ENCODE measurements around the gene CARD9. TPM values are rescaled to one million over a fixed set of nuclear protein-coding genes. Genes with fewer than 3 reads are reported as not detected.
"Not testable (repeated sequence)": the region's sequence is repeated elsewhere in the genome, so short reads cannot be mapped to it uniquely, and the experiment has no call there.

CARD9 gene
- polyA plus RNA-seq, 3 donors from 2014 or later = 0.28 to 0.56 TPM; not detected in 1

GRCh38 chr9:136407911-136408310, 34.4 kb upstream of the CARD9 start:
- Mint-ChIP-seq H3K27me3 (ENCODE audit: low read depth in 3 of 3) (peaks cover 3 to 14% (median 9%) of the 10 kb centered on the region in 3 donors), H3K4me3 (peak overlapping the region in 3 of 5 donors; percentile 7 to 48 (median 44)), H3K27ac (peak overlapping the region in 1 of 6 donors; percentile 22), H3K9me3 (no peaks in the 10 kb centered on the region), H3K4me1 (peaks cover 48 to 51% of the 10 kb centered on the region in 2 donors), H3K36me3 (peaks cover 0 to 11% (median 3%) of the 10 kb centered on the region in 3 donors)
- DNase-seq = no peak

- H3K4me1 Mint-ChIP-seq = peaks cover 45 to 48% of the 10 kb centered on the region in 2 donors
- H3K36me3 Mint-ChIP-seq, H3K27ac Mint-ChIP-seq: not testable (repeated sequence)
Observed at GRCh38 chr9:136407061-136407460, 33.6 kb upstream of the CARD9 start.

GRCh38 chr9:136405904-136406303, 32.4 kb upstream of the CARD9 start:
- H3K27ac Mint-ChIP-seq = peak overlapping the region in 1 of 6 donors; percentile 50
- H3K4me1 Mint-ChIP-seq = peaks cover 34 to 41% of the 10 kb centered on the region in 2 donors

More at GRCh38 chr9:136407061-136407460, 33.6 kb upstream of the CARD9 start:
- peaks cover 3 to 16% (median 9%) of the 10 kb centered on the region in 3 donors for H3K27me3 Mint-ChIP-seq (ENCODE audit: low read depth in 3 of 3)
- not testable (repeated sequence) for H3K9me3 Mint-ChIP-seq, DNase-seq
- H3K4me3 Mint-ChIP-seq = peak overlapping the region in 1 of 5 donors; percentile 36

GRCh38 chr9:136405481-136405880, 32.0 kb upstream of the CARD9 start:
- Mint-ChIP-seq H3K4me1 (peaks cover 33 to 37% of the 10 kb centered on the region in 2 donors), H3K27me3 (ENCODE audit: low read depth in 3 of 3) (peaks cover 1 to 12% (median 6%) of the 10 kb centered on the region in 3 donors), H3K36me3 (peaks cover 0 to 9% (median 3%) of the 10 kb centered on the region in 3 donors), H3K27ac (peak overlapping the region in 2 of 6 donors; percentile 50 to 75), H3K9me3 (no peaks in the 10 kb centered on the region), H3K4me3 (no peak overlapping the region)
- no peak for DNase-seq

More at GRCh38 chr9:136405904-136406303, 32.4 kb upstream of the CARD9 start:
- H3K4me3 Mint-ChIP-seq, H3K36me3 Mint-ChIP-seq, DNase-seq, H3K9me3 Mint-ChIP-seq: not testable (repeated sequence)
- H3K27me3 Mint-ChIP-seq (ENCODE audit: low read depth in 3 of 3) = peaks cover 3 to 16% (median 7%) of the 10 kb centered on the region in 3 donors

- Mint-ChIP-seq H3K9me3 (no peaks in the 10 kb centered on the region), H3K36me3 (peaks cover 0 to 9% (median 3%) of the 10 kb centered on the region in 3 donors), H3K4me3 (peak overlapping the region in 4 of 5 donors; percentile 3 to 51 (median 11)), H3K27ac (peak overlapping the region in 5 of 6 donors; percentile 45 to 90 (median 74)), H3K27me3 (ENCODE audit: low read depth in 3 of 3) (peaks cover 0 to 8% (median 3%) of the 10 kb centered on the region in 3 donors), H3K4me1 (peaks cover 30 to 34% of the 10 kb centered on the region in 2 donors)
- no peak for DNase-seq
Observed at GRCh38 chr9:136404801-136405136, 31.3 kb upstream of the CARD9 start.

DNA sequence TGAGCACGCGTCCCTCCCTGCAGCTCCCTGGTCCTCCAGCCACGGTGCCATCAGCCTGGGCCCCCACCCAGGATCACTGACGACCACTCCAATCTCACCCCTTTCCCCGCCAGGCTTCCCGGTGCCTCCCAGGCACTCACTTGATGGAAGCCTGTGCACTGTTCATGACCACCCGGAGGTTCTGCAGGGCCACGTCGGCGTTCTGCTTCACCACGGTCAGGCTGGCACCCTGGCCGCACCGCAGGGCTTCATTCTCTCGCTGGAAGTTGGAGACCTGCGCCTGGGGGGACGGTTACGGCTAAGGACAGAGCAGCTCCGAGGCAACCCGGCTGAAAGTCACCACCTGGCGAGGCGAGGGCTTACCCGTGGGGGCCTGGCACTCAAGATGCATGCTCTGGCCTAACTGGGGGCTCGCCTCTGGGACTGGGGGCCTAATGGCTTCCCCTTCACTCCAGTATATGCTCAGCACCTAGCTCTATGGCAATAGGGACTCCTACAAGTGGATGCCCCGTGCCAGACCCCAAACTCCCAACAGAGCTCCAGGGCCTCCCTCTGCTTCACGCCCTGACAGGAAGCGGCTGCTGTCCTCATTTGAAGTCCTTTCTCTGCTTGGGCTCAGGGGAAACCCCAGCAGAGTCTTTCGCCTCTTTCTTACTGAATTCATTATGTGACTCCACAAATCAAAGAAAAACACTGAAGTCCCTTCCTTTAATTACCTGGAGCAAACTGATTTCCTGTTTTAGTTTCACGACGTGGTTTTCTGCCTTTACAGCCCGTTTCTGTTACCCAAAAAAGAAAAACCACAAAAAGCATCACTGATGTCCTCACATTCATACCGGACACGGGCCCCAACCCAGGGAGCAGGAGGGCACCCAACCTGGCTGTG, 30.7 kb upstream of the CARD9 start:
- peak overlapping the region; percentile 45 to 90 (median 74) for H3K27ac Mint-ChIP-seq
- DNase-seq = peak in 1 of 3 donors; percentile 21
- no peaks in the 10 kb centered on the region for H3K9me3 Mint-ChIP-seq
- H3K4me3 Mint-ChIP-seq = peak overlapping the region in 3 of 5 donors; percentile 6 to 40 (median 33)
- peaks cover 27 to 31% of the 10 kb centered on the region in 2 donors for H3K4me1 Mint-ChIP-seq
- peaks cover 0 to 9% (median 3%) of the 10 kb centered on the region in 3 donors for H3K36me3 Mint-ChIP-seq
- H3K27me3 Mint-ChIP-seq (ENCODE audit: low read depth in 3 of 3) = peaks cover 0 to 4% (median 2%) of the 10 kb centered on the region in 3 donors

GRCh38 chr9:136403538-136403914, 30.1 kb upstream of the CARD9 start:
- Mint-ChIP-seq H3K4me1 (peaks cover 27 to 33% of the 10 kb centered on the region in 2 donors), H3K4me3 (peak overlapping the region in 2 of 5 donors; percentile 6 to 40), H3K36me3 (peaks cover 0 to 9% (median 3%) of the 10 kb centered on the region in 3 donors), H3K27me3 (ENCODE audit: low read depth in 3 of 3) (peaks cover 2 to 6% (median 2%) of the 10 kb centered on the region in 3 donors), H3K9me3 (no peaks in the 10 kb centered on the region), H3K27ac (peak overlapping the region; percentile 19 to 90 (median 62))
- DNase-seq = peak; percentile 41 to 51 (median 43)

- Mint-ChIP-seq H3K4me3 (no peak overlapping the region), H3K9me3 (no peaks in the 10 kb centered on the region), H3K27me3 (ENCODE audit: low read depth in 3 of 3) (peaks cover 2 to 7% (median 2%) of the 10 kb centered on the region in 3 donors), H3K27ac (no peak overlapping the region), H3K36me3 (peaks cover 0 to 8% (median 3%) of the 10 kb centered on the region in 3 donors), H3K4me1 (peaks cover 30 to 36% of the 10 kb centered on the region in 2 donors)
- no peak for DNase-seq
Observed at GRCh38 chr9:136402067-136402466, 28.6 kb upstream of the CARD9 start.

GRCh38 chr9:136401173-136401922, 27.9 kb upstream of the CARD9 start:
- Mint-ChIP-seq H3K36me3 (peaks cover 0 to 4% (median 0%) of the 10 kb centered on the region in 3 donors), H3K27me3 (ENCODE audit: low read depth in 3 of 3) (peaks cover 2 to 7% (median 2%) of the 10 kb centered on the region in 3 donors), H3K4me1 (peaks cover 30 to 36% of the 10 kb centered on the region in 2 donors), H3K4me3 (peak overlapping the region in 4 of 5 donors; percentile 20 to 47 (median 36)), H3K9me3 (no peaks in the 10 kb centered on the region), H3K27ac (peak overlapping the region in 1 of 6 donors; percentile 45)
- no peak for DNase-seq

GRCh38 chr9:136400038-136400834, 26.8 kb upstream of the CARD9 start, which contains the start of gene SNAPC4:
Gene SNAPC4 (minus strand): TSS chr9:136400170. CDS start chr9:136398428, 1,742 bp downstream.
- Mint-ChIP-seq H3K27me3 (ENCODE audit: low read depth in 3 of 3) (peaks cover 2 to 7% (median 2%) of the 10 kb centered on the region in 3 donors), H3K9me3 (no peaks in the 10 kb centered on the region)

GRCh38 chr9:136399176-136400037, 25.9 kb upstream of the CARD9 start:
- peak overlapping the region; percentile 82 to 90 (median 87) for H3K4me3 Mint-ChIP-seq
- peaks cover 21 to 29% of the 10 kb centered on the region in 2 donors for H3K4me1 Mint-ChIP-seq
- peak; percentile 21 to 37 (median 35) for DNase-seq
- peaks cover 2 to 7% (median 2%) of the 10 kb centered on the region in 3 donors for H3K27me3 Mint-ChIP-seq (ENCODE audit: low read depth in 3 of 3)
- H3K36me3 Mint-ChIP-seq = peaks cover 0 to 5% (median 0%) of the 10 kb centered on the region in 3 donors
- peak overlapping the region; percentile 13 to 86 (median 70) for H3K27ac Mint-ChIP-seq
- no peaks in the 10 kb centered on the region for H3K9me3 Mint-ChIP-seq

More at GRCh38 chr9:136400038-136400834, 26.8 kb upstream of the CARD9 start, which contains the start of gene SNAPC4:
- peak; percentile 85 to 88 (median 87) for DNase-seq
- peaks cover 29 to 36% of the 10 kb centered on the region in 2 donors for H3K4me1 Mint-ChIP-seq
- peak within 1 kb of the TSS; percentile 82 to 90 (median 87) for H3K4me3 Mint-ChIP-seq
- peaks cover 0 to 4% (median under 1%) of the 10 kb centered on the region in 3 donors for H3K36me3 Mint-ChIP-seq
- peak within 1 kb of the TSS; percentile 13 to 86 (median 70) for H3K27ac Mint-ChIP-seq

- Mint-ChIP-seq H3K36me3 (peaks cover 0 to 5% (median 0%) of the 10 kb centered on the region in 3 donors), H3K4me3 (peak overlapping the region; percentile 82 to 90 (median 87)), H3K4me1 (peaks cover 12 to 18% of the 10 kb centered on the region in 2 donors), H3K9me3 (no peaks in the 10 kb centered on the region), H3K27me3 (ENCODE audit: low read depth in 3 of 3) (peaks cover 2 to 7% (median 2%) of the 10 kb centered on the region in 3 donors), H3K27ac (peak overlapping the region in 1 of 6 donors; percentile 61)
- DNase-seq = no peak
Observed at GRCh38 chr9:136398286-136398685, 24.8 kb upstream of the CARD9 start.
